GM19025 (cell line): Measurements from ENCODE around the gene KCNQ5.

Experiments
- ATAC-seq: cut with Tn5 transposase; IDR thresholded peaks from one replicate; pipeline ENCODE4 v1.9.1; 2021; ENCODE audit warnings: mild to moderate bottlenecking, low read depth, moderate library complexity; ENCODE audit not compliant: unreplicated experiment

Gene KCNQ5

GRCh38 chr6:72738091-72738490 lies 116.2 kb downstream of the KCNQ5 start:
- ATAC-seq = no peak

DNA sequence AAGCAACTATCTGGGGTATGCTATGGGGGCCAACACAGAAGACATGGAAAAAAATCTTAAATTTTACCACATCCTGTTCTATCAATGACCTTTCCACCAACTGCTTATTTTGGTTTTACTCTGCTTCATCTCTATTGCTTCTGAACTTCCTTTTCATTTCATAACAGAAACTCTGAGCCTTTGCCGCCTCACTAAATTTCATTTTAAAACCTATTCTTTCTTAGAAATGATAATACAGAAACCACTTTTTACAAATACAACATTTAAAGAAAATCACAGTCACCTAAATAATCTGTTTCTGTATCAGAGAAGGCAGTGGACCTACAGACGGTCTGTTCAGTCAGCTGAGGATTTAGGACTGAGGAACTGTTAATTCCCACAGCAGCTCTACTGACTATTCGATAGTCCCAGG lies 117.5 kb downstream of the KCNQ5 start:
- ATAC-seq = peak; percentile 46

DNA sequence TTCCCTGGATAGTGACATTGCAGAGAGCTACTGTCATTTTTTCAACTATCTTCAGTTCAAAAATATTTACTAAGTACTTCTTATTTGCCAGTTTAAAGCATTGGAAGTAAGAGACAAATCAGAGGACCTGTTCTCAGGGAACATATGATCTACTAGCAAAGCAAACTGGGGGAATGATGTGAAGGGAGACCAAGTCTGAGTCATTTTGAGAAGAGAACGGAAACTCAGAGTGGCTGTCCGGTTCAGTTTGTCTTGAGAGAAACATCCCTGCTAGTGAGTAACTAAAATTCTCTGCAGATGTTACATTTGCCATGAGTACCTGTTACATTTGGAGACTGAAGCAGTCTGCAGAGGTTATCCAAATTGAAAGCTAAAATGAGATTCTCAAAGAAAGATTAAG lies 118.3 kb downstream of the KCNQ5 start:
- peak; percentile 84 for ATAC-seq

DNA sequence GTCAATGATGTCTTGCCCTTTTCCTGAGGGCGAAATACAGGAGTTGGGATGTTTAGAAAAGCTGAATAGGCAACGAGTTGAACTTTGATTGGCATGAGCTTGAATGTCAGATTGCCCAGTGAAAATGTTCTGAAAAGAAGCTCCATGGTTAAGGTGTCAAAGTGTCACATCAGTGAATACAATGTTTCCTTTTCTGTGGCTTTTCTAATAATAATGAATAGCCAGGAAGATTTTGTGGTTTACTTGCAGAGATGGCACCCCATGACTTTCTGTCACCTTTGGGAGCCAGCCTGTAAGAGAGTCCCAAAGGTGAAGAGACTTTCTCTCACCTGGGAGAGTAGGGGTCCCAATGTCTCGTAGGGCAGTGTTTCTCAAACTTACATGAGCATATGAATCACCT lies 119.2 kb downstream of the KCNQ5 start:
- ATAC-seq = no peak

GRCh38 chr6:72742001-72742673 lies 120.3 kb downstream of the KCNQ5 start:
- no peak for ATAC-seq

DNA sequence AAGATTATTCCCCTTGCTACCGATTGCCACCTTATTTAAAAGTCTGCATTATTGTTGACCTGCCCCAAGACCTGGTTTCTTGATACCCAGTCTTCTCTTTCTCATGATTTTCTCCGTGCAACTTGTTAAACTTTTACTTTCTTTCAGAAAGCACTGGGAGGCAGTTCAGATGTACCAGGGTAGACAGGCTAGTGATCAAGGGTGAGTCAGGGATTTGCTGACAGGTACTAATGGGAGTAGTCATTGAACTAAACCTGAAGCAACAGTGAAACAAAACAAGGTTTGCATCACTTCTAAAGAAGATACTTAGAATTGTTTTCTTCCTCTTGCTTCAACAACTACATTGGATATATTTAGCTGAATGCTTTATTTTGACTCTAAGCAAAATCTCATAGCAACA lies 124.4 kb downstream of the KCNQ5 start:
- ATAC-seq = no peak

DNA sequence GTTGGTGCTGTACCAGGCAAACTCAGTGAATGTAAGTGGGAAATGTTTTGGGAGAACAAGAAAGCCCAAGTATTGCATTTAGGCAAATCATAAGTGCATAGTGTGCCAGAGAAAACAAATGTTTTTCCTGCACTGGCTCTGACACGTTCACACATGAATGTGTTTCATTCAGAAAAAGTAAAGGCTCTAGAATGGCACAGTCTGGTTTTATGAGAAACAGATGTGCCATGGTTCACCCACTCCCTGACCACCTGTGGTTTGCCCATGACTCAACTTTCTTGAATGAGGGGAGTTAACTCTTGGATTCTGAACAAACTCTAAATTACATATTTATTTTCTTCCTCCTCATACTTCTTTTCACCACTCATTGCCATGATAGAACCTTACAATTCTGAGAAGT lies 126.9 kb downstream of the KCNQ5 start:
- peak; percentile 52 for ATAC-seq

GRCh38 chr6:72755752-72756151 lies 133.9 kb downstream of the KCNQ5 start:
- no peak for ATAC-seq

DNA sequence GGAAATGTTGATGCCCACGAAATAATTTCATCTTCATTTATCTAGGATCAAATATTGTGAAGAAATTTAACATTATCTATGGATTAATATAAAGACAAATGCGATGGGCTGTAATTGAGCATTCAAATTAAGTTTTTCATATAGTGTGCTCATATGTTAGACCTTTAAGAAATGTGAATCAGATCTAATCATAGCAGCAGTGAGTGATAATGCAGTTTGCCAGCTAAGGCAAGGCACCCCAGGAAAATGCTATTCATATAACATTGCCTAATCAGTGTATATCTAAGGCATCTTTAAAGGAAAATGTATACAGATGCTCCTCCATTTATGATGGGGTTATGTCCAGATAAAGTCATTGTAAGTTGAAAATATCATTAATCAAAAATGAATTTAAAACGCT lies 135.2 kb downstream of the KCNQ5 start:
- ATAC-seq = no peak

DNA sequence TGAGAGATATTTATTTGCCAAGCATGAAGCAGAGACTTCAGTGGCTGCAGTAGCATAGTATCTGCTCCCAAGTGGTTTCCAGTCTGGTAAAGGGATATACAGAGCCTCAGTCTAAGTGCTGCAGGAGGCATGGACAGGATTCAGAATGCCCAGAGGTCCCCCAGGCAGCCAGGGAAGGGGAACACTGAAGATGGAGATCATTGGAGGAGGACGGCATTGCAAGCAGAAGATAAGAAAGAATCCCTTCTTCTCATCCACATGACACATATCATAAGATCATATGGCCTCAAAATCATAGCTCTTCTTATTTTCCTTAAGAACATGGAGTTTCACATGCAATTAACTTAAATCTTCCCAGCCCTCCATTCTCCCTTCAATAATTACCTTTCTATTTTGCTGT lies 136.1 kb downstream of the KCNQ5 start:
- ATAC-seq = no peak

- ATAC-seq = no peak
Measured at GRCh38 chr6:72758901-72759300, 137.0 kb downstream of the KCNQ5 start.

DNA sequence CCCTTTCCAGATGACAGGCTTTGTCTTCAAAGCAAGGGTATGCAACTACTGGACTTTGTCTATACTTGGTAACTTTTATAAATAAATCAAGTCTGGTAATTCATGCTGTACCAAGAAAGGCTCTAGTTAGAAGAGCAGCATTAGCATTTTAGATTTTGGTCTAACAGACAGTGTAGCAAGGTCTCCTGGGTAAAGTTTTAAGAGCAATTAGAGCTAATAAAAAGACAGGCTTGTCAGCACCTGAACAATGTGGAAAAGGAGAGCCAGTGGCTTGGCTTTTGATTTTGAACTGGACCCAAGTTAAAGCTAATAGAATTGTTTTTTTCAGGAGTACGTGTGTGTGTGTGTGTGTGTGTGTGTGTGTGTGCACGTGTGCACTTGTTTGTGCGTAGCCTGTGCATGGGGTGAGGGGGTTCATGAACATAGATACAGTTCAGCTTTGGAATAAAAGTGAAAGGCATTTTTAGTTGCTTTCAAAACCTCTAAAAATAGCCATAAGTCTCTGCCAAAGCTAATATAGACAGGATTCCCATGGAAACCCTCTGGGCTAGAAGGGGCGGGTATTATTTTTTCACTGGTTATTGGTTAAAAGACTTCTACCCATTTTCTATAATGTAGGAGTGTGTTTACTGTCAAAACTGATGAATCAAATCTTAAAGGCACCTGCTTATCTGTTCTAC lies 138.4 kb downstream of the KCNQ5 start:
- no peak for ATAC-seq

GRCh38 chr6:72761761-72762160 lies 139.9 kb downstream of the KCNQ5 start:
- ATAC-seq = no peak

DNA sequence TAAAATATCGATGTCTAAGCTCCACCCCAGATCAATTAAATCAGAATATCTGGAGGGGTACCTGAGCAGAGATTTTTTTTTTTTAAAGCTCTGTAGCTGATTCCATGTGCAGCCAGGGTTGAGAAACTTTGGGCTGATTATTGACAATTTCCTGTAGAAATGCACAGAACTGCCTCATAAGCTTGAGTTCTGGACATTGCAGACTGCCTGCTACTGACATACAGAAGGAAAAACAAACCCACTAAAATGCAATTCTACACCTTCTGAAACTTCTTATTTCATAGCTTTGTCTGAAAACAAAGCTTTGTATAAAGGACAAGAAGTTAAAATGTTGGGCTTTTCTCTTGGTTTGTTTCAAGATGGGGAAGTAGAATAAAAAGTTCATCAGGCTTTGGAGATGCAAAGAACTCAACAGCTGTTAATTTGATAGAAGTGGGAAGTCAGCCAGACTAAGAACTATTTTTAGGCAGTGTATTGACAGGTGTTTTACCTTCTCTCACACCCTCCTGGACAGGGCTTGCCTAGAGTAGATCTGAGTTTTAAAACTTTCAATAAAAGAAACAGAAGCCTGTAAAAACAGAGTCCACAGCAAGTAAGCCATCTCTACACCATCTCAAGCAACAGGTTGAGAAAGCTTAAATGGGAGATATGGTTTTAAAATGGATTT lies 147.7 kb downstream of the KCNQ5 start:
- no peak for ATAC-seq

DNA sequence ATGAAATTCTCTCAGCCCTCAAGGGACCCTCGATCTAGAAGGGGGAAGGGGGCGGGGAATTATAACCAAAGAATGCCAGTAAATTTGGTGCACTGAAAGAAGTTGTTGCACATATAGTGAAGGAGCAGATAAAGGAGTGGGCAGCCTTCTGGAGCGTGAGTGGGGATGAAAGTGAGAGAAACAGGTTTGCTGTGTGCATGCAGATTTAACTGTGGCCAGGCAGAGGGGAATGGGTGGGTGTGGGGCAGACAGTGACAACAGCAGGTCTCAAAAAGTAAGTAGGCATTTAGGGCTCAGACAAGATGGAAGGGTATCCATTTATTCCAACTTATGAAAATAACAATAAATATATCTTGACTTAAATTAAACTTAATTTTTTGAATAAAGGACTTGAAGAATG lies 149.1 kb downstream of the KCNQ5 start:
- no peak for ATAC-seq

DNA sequence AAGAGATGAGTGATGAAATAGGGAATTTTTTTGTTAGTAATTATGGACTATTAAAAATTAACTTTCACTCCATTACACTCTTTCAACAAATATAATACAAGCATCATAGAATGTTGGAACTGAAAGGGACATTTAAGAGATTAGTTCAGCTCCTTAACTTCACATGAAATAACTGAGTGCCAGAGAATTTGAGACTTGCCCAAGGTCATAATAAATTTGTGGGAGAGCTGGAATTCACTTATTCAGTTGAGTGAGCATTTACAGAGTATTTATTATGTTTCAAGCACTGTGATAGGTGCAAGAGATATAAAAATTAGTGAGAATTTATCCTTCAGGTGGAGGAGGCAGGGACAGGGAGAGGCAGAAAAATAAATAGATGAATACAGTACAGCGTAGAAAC lies 154.6 kb downstream of the KCNQ5 start:
- ATAC-seq = no peak

DNA sequence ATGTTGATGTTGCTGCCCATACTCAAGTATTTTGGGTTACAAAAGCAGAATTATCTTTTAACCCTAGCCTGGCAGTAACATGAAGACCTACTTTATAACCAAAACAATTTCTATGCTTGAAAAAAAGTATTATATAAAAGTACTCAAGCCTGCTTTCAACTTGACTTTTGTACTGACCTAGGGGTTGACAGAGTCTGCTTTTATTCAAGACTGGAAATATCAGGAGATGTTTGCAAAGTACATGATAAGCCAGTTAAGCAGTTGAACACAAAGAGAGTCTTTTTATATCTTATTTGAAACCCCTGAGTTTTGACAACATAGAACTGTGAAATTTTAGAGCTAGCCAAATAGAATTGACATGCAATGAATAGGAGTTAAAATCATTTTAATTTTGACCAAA lies 159.8 kb downstream of the KCNQ5 start:
- ATAC-seq = no peak

GRCh38 chr6:72783035-72783434 lies 161.2 kb downstream of the KCNQ5 start:
- ATAC-seq = no peak

DNA sequence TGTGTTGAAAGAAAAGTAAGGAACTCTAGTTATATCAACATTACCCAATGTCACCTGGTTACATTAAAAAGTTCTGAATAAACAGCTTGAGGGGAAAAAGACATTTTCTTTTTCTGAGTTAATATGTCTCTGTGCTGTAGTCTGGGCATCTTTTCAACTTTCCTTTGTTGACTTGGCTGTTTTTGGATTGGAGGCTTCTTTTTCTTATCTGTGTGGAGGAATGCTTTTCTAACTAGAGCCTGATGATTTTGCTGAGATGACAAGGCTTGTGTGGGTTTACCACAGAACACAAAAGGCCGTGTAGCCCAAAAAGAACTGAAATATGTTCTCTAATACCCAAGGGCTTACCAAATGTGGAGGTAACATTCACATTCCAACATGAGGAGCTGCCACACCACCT lies 161.8 kb downstream of the KCNQ5 start:
- ATAC-seq = no peak

GRCh38 chr6:72784071-72784470 lies 162.2 kb downstream of the KCNQ5 start:
- ATAC-seq = no peak

- ATAC-seq = no peak
Measured at GRCh38 chr6:72784581-72784980, 162.7 kb downstream of the KCNQ5 start.
